A549 (cell line): ENCODE results near the gene CELA3B.
"Not testable (repeated sequence)": the region's sequence is repeated elsewhere in the genome, so short reads cannot be mapped to it uniquely, and the experiment has no call there.

ENCODE experiments used
- CEBPB ChIP-seq, 2 experiments: fragments of >200 bp in 1 of 2; sonication (Bioruptor Twin) in 1 of 2; formaldehyde crosslinking in 1 of 2; IDR thresholded peaks; 2 replicates each; pipeline ENCODE4 v1.6.1; 2012 to 2016
- EHMT2 ChIP-seq: fragments of 200-600 bp; sonication (generic); IDR thresholded peaks from 2 replicates; pipeline ENCODE4 v1.6.1; 2016; ENCODE audit warnings: antibody characterized with exemption, low read depth, mild to moderate bottlenecking, moderate library complexity
- EP300 ChIP-seq, 2 experiments: fragments of >200 bp; sonication (Bioruptor Twin); formaldehyde crosslinking; IDR thresholded peaks; 2 replicates in 1 of 2; 3 replicates in 1 of 2; pipeline ENCODE4 v1.6.1; 2016 to 2017
- HDAC2 ChIP-seq: fragments of 200-600 bp; sonication (generic); IDR thresholded peaks from 2 replicates; pipeline ENCODE4 v1.6.1; 2016
- MYC ChIP-seq: IDR thresholded peaks from 2 replicates; pipeline ENCODE4 v1.6.1; 2012; ENCODE audit warnings: mild to moderate bottlenecking, inconsistent platforms, low read length, improper control_type of control experiment, borderline replicate concordance
- ZFP36 ChIP-seq: fragments of 450-650 bp; IDR thresholded peaks from 2 replicates; pipeline ENCODE4 v1.6.1; 2014; ENCODE audit warnings: borderline replicate concordance; ENCODE audit not compliant: partially characterized antibody
- TF ChIP-seq, protein P1 (sequence below): fragments of >200 bp; sonication (Bioruptor Twin); formaldehyde crosslinking; IDR thresholded peaks from 3 replicates; pipeline ENCODE4 v1.5.1; 2016

DNA sequence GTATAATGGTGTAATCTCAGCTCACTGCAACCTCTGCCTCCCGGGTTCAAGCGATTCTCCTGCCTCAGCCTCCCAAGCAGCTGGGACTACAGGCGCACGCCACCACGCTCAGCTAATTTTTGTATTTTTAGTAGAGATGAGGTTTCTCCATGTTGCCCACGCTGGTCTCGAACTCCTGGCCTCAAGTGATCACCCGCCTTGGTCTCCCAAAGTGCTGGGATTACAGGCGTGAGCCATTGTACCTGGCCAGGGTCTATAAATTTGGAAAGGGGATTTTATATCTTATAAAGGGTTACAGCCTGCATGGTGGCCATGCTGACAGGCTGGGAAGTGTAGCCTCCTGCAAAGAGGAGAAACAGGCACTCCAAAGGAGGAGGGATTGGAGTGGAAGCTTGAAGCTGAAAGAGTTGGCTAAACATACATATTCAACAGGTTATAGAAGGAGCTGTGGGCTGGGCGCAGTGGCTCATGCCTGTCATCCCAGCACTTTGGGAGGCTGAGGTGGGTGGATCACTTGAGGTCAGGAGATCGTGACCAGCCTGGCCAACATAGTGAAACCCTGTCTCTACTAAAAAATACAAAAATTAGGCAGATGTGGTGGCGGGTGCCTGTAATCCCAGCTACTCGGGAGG lies 37.9 kb downstream of the CELA3B start:
- TF ChIP-seq, protein P1, sequence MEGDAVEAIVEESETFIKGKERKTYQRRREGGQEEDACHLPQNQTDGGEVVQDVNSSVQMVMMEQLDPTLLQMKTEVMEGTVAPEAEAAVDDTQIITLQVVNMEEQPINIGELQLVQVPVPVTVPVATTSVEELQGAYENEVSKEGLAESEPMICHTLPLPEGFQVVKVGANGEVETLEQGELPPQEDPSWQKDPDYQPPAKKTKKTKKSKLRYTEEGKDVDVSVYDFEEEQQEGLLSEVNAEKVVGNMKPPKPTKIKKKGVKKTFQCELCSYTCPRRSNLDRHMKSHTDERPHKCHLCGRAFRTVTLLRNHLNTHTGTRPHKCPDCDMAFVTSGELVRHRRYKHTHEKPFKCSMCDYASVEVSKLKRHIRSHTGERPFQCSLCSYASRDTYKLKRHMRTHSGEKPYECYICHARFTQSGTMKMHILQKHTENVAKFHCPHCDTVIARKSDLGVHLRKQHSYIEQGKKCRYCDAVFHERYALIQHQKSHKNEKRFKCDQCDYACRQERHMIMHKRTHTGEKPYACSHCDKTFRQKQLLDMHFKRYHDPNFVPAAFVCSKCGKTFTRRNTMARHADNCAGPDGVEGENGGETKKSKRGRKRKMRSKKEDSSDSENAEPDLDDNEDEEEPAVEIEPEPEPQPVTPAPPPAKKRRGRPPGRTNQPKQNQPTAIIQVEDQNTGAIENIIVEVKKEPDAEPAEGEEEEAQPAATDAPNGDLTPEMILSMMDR, result not testable (repeated sequence)
- not testable (repeated sequence) for TF ChIP-seq CEBPB (IDR thresholded peaks at IDR 0.05); MYC; EP300 (IDR thresholded peaks at IDR 0.05); EHMT2; ZFP36; HDAC2
